ENCODE results near the gene TBC1D22A.
A peak's percentile ranks its signal among the peaks of the same experiment; 100 is the strongest.

Gene TBC1D22A

DNA sequence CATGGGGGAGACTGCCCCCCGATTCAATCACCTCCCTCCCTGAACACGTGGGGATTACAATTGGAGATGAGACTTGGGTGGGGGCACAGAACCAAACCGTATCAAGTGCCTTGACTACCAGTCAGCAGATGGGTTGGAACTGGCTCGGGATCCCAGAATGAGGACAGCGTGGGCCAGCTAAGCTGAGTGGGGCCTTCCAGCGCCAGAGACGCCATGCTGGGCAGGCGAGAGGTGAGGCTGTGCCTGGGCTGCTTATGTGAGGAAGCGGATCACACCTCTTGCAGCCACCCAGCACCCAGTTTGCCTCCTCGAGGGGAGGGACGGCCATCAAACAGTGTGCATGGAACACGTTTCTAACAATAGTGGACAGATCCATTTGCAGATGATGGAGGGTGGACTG is 195.1 kb downstream of the TBC1D22A start:
- ATAC-seq (no peak), DNase-seq (no peak)

DNA sequence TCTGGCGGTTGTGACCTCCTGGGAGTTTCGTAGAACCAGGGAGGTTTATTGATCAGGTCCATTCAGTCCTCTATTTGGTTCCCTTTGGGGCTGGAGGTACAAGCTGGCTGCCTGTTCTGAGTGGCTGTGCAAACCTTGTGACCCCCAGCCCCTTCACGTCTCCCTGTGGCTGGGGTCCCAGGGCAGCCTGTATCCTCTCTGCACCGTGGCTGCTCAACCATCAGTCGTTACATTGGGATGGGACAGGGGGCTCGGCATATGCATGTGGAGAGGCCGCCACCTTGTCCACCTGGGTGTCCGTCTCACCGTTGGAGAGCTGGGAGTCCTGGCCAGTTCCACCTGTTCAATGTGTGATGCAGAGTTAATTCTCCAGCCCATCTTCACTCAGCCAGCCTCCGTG is 195.7 kb downstream of the TBC1D22A start:
- no peak for DNase-seq
- ATAC-seq = no peak

DNA sequence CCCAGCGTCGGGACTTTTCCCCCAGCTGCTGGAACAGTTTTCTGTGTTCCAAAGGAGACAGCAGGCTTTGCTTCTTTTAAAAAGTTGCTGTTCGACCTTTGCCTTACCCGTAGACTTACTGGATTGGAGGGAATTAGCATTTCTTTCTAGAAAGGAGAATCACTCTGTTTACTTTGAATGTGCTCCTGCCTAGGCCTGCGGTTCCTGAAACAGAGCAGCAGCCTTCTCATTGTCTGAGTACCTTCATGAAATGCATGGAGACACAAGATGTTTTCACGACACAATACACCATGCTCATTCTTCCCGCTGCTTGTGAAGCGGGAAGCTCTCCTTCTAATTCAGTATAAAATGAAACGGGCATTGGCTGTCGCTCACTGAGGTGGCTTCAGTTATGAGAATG is 196.2 kb downstream of the TBC1D22A start:
- ATAC-seq (no peak), DNase-seq (no peak)

DNA sequence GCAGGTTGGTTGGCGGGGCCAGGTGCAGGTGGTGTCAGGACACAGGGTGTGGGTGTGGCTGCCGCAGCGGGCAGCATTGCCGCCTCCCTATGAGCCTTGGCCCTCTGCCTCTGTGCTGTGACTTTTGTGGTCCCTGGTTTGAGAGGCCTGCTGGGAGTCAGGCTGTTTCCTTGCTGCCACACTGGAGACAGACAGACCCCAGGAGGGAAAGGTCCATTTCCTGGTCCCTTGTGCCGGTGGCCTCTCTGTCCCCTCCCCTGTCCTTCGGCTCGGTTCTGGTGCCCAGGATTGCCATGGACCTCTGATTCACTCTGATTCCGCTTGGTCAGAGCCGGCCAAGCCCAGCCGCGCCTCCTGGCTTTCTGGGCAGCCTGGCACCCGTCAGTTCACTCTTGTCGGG is 196.9 kb downstream of the TBC1D22A start:
- DNase-seq = no peak

DNA sequence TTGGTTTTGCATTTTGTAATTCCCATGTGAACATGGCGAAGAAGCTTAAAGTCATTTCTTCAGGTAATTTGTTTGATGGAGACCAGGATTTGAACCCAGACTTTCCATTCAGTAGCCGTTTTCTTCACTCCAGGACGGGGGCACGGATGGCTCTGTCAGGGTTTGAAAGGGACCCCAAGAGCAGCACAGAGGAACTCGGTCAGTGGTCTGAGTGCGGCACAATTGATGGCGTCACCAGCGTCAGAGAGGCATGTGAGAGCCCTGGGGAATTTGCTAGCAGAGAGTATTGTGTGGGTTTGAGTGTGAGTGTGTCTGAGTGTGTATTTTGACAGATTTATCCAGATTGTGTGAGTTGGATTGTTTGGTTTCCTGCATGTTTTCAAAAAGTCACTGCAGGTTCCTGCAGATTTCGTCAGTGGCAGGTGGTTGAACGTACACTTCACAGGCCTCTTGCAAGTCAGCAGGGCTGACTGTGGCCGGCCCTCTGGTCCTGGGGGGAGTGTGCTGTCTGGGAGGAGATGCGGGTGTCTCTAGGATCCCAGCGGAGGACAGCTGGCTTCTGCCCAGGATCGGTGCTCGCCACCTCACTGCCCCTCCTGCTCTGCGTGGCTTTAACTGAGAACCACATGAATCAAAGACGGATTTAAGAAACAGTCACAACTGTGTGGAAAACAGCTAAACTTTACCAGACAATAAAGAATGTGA is 199.3 kb downstream of the TBC1D22A start:
- ATAC-seq (no peak), DNase-seq (no peak)

More for the DNA sequence above, 196.9 kb downstream of the TBC1D22A start:
- no peak for ATAC-seq

DNA sequence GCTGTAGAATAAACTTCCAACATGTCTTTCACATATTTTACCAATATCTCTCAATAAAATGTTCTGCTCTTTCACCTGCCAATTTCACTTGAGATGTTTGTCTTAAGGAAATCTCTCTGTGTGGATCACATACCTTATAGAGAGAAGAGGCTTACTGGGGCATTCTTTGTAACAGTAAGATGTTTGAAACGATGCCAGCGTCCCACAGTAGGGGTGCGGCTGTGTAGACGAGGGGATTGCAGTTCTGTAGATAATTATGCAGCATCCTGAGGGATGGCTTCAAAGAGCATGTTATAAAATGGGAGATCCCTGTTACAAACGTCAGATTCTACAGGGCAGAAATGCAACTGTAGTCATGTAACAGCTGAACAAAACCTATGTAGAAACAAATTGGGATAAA is 200.0 kb downstream of the TBC1D22A start:
- ATAC-seq (no peak), DNase-seq (no peak)

DNA sequence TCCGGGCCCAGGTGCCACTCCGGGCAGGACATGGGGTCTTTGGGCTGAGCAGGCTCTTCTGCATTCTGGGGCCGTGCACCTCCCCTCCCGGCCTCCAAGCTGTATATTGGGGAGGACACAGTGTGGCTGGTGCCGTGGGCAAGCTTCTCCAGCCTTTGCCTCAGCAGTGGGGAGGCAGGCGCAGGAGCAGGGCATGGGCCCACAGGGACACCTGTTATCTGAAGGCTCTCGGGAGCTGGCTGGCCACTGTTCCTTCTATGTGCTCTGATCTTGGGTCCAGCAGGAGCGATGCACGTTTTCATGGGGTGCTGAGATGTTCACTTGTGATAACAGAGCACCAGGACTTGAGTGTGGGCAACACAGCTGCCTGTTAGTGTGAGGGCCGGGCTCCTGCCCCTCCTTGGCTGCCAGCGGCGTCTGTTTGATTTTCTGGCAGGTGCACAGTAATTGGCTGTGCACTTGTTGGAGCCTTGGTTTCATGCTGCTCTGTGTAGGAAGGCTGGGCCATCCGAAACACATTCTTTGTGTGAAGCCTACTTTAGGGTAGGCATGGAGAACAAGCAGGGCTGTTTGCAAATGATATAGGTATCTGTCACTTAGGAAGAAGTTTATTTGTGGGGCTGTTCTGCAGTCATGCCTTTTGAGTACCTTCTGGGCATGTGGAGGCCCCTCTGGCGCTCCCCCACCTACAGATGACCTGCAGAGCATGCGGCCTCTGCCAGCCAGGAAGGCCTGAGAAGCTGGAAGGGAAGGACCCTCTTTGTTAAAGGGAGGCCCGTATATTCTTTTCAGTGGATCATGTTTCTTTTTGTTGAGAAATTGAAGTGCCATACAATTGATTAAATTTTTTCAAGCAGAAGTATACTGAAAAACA is 201.5 kb downstream of the TBC1D22A start:
- ATAC-seq (no peak), DNase-seq (no peak)

DNA sequence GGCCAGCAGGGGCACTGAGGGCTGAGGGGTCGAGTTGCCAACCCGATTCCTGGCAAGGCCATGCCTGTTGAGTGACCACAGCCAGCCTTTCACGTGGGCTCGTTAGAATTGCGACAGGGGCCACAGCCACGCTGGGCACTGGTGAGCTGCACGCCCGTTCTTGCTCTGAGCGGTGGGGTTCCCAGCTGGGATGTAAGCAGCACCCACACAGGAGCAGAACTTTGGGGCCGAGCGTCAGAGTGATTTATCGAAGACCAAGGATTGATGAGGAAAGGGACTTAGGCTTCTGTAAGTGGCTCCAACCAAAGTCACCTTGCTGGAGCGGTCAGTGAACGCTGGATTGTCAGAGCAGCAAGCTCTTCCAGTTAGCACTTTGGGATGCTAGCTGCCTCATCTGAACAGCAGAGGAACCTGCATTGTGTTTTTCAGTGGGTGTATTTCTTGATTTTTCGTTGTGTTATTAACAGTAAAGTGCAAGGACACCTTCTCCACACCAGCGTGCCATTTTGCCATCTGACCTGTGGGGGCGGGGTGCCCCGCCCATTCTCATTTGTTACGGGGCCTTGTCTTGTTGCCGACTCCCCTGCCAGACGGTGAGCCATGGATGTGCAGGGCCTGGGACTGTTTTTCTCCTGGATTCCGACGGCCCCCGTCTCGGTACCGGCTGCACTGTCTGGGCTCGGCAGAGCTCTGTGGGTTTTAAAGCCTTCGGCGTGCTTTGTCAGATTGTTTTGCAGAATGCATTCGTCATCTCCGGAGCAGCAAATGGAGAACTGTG is 202.5 kb downstream of the TBC1D22A start:
- ATAC-seq (no peak), DNase-seq (no peak)

DNA sequence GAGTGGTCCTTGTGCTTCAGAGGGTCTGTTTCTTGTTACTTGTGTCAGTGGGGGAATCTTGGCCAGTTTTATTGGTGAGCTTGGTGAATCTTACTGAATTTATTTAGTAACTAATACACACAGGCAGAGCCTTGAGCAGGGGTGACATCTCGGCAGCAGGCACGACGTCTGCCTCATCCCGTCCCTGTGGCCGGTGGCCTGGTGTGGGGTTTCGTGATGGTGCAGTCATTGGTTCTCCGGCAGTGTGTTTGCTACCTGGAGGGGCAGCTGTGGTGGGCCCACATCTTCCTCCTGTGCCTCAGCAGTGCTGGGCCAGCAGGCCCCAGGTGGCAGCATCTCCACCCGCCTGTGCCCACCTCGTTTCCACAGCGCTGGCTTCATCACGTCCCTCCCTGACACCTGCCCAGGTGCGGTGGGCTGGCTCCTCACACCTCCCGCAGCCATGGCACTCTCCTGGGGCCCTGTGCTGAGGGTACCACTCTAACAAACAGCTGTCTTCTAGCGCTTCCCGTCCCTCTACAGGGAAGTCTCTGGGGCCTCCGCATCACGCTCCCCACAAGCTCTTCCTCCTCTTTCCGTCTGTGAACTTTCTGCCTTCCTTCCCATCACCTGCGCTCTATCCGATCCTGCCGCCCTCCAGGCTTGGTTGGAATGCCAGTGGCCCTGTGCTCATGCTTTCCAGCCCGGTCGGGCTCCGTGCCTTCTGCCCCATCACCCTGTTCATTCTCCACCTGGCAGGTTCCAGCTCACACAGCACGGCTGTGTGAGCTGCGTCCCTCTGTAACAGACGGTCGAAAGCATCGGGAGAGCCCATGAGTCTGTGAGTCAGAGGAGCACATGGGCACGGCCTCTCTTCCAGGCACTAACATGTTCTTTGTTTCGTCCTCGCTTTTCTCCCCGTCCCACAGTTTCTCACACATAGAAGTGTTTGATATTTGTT is 203.4 kb downstream of the TBC1D22A start:
- DNase-seq (no peak), ATAC-seq (no peak)

DNA sequence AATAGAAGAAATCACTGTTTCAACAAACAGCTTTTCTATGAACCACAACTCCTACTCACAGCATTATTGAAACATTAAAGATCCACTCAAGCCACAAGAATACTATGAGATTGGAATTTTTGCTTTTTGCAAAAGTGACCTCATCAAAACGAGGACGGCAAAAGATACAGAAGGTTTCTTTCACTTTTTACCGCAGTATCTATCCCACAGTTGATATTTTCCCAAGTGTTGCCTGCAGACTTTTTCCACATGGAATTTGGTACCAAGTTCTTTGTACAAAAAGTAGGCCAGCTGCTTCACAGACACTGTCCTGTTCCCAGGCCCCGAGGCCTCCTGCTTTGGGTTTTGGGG is 204.0 kb downstream of the TBC1D22A start:
- DNase-seq (no peak), ATAC-seq (no peak)

DNA sequence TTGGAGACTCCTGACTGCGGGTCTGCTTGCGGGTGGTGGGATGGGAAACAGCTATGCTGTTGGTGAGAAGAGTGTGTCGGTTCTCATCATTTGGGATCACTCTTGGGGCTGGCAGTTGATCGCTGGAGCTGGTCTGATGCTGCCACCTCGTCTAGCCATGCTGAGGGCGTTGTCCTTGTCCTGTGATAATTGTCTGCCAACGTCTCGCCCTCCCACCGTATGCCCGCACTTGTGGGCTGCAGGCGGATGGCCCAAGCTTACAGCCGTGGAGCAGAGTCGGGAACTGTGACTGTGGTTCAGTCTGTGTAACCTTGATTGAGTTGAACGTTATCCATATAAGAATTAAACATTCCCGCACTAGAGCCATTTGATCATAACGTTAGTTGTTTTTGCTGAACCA is 204.4 kb downstream of the TBC1D22A start:
- no peak for ATAC-seq
- no peak for DNase-seq

DNA sequence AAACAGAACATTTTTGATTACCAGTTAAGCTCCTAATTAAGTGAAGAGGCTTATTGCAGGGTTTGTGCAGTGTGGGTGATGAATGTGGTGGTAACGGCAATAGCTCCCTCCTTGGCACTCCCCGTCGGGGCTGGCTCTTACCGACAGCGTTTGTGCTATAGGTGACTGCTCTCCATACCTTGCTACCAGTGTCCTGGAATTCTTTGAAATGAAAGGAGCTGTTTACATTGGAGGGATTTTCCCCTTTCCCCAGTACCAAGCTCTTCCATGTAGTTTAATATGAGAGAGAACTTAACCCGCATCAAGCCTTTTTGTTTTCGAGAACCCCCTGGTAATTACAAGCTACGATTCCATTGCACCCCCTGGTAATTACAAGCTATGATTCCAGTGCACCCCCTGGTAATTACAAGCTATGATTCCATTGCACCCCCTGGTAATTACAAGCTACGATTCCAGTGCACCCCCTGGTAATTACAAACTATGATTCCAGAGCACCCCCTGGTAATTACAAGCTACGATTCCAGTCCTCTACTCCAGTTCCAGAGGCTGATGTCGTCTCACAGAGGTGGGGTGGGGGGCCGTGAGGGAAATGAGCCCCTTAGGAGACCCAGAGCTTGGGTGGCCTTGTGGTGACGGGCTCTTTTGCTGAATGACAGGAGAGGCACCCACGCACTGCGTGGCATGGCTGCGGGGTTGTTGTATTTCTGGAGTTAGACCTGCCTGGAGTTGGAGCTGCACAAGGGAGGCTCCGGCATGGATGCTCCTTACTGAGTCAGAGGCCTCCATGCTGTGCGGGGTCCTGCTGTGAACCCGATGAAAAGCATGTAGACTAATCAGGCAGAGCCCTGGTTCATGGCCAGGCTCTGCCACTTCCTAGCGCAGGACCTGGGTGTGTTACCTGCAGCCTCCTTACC is 205.3 kb downstream of the TBC1D22A start:
- ATAC-seq = no peak
- no peak for DNase-seq

DNA sequence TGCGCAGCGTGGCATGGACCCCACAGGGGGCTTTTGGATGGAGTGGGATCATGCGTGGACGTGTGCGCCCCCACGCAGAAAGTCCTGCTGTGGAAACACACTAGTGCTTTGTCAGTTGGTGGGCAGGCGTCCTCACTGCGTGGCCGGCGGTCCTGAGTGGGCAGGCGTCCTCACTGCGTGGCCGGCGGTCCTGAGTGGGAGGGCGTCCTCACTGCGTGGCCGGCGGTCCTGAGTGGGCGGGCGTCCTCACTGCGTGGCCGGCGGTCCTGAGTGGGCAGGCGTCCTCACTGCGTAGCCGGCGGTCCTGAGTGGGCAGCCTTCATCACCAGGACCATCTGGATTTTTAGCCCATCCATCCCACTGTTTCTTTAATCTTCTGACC is 205.9 kb downstream of the TBC1D22A start:
- ATAC-seq = no peak
- no peak for DNase-seq

DNA sequence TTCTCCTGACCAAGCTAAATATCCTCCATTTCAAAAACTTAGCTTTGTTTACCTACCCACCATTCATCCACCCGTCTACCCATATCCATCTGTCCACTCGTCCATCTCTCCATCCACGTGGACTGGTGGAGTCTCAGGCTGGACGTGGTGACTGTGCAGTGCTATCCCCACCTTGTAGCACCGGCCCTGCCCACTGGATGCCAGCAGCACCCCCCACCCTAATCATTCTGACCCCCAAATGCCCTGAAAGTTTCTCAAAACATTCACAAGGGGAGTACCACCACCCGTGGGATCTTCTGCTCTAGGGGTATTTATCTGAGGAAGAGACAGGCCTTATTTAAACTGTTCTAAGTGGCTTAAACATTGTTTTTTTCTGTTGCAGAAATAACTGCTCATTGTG is 206.4 kb downstream of the TBC1D22A start:
- DNase-seq (no peak), ATAC-seq (no peak)

DNA sequence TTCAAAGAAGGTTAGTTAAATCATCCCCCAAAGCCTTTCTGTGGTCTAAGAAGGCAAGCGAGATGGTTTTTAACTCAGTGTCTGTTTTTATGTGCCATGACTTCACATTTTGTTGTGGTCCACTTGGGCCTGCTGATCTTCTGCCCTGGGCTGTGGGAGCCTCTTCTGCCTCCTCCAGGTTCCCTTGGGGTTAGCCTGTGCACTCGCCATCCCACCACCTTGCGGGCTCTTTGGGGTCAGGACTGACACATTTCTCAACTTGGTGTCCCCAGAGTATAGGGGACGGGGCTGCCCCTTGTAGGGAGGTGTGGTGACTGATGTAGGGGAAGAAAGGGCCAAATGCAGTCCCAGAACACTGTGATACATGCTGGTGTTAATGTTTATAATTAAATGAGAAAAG is 207.0 kb downstream of the TBC1D22A start:
- peak; percentile 99 for ATAC-seq
- DNase-seq = peak; percentile 79

DNA sequence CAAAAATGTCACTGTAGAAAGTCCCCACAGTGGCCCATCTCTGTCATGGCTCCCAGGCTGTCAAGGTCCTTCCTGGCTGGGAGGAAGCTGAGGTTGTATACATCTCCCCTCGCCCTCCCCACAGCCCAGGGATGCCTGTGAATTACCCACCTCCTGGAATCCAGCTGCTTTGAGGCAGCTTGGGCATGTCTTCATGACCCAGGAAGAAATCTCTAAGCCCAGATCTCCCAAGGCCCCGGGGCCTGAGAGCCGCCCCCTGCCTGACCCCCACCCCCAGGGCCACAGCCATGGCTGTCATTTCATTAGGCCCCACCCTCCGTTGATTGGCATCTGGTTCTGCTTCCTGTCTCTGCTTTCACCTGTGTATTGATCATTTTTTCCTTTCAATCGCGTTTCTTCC is 207.5 kb downstream of the TBC1D22A start:
- peak; percentile 50 for ATAC-seq
- peak; percentile 34 for DNase-seq

DNA sequence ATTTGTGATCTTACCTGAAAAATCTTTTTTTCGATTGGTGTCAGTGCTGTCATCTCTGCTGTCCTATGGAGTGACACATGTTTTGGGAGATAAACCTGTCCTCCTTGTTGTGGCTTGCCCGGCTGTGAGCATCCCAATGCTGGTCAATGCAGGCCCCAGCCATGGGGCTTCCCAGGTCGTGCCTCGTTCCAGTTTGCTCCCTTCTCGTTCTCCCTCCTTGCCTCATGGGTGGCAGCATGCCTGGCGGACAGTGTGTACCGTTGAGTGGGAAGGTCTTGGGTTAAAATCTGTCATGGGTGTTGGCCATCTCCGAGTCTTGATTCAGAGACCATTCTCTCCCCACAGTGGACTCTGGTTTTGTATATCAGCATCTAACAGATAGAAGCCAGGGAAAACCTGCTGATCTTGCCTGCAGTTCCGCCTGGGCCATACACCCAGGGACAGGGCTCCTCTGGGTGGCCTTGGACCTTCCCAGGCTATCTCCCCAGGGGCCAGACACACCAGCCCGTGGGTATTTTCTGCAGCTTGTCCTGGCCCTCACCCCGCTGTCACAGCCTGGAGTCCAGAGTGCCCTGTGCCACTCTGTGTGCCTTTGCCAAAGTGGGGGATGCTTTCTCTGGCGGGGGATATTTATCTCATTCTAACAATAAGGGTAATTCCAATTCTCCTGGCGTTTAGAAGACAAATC is 208.1 kb downstream of the TBC1D22A start:
- no peak for DNase-seq
- ATAC-seq = no peak

DNA sequence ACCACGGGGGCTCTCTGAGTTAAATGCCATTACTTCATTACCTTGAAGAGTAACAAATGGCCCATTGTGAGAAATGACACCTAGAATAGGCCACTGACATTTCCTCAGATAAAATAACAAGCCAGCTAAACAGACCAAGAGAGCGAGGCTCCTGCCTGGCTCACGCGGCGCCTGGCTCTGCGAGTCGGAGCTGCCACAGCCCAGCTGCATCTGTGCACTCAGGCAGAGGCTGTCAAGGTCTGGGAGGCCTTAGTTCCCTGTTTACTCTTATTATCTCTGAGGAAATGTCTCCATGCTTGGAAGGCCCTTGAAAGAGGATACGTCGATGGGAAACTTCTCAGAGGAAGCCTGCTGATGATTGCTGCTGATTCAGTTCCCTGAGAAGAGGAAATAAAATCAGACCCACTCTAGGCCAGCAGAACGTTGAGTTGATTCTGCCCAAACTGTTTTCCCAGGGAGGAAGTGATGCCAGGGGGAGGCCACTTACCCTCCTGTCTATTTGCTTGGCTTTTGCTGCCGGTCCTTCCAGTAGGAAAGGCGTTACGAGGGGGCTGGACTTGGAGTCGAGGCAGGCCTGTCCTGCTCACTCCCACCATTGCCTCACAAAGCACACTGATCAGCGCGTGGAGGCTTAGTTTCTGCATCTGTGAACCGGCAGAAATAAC is 208.8 kb downstream of the TBC1D22A start:
- no peak for DNase-seq

DNA sequence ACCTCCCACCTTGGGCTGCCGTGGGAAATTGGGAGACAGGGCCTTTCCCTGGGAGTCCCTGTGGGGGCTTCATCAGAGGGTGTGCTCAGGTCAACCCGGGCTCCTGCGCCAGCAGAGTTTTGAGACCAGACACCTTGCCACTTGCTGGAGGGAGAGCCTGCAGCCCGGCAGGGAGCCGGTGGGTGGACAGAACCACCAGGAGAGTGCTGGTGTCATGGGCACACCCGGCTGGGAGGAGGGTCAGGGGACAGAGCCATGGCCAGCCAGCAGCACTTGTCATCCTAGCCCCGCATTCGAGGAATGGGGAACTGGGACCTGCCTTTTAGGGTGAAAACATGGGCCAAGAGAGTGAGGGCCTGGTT is 209.3 kb downstream of the TBC1D22A start:
- no peak for ATAC-seq
- DNase-seq = no peak

More for the DNA sequence above, 208.8 kb downstream of the TBC1D22A start:
- no peak for ATAC-seq

DNA sequence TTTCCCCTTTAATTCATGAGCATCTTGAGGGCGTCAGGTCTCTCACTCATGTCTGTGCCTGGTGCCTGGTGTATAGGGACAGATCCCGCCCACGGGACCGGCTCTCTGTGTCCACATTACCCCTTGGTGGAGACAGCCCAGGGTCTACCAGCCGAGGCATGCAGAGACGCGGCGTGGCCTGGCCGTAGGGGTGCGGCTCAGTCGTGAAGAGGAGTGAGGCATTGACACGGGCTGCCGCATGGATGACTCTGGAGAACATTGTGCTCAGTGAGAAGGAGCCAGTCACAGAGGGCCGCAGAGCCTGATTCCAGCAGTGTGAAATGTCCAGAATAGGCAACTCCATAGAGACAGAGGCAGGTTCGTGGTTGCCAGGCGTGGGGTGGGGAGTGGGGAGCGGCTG is 209.8 kb downstream of the TBC1D22A start:
- ATAC-seq (no peak), DNase-seq (no peak)
